ELF-1 (cell line): ENCODE results near the gene P4HB.
A peak's percentile ranks its signal among the peaks of the same experiment; 100 is the strongest.

Source experiments
- DNase-seq: peaks from one replicate; pipeline ENCODE4 v3.0.0-alpha.2; 2016; ENCODE audit warnings: low read depth, low spot score

P4HB gene

DNA sequence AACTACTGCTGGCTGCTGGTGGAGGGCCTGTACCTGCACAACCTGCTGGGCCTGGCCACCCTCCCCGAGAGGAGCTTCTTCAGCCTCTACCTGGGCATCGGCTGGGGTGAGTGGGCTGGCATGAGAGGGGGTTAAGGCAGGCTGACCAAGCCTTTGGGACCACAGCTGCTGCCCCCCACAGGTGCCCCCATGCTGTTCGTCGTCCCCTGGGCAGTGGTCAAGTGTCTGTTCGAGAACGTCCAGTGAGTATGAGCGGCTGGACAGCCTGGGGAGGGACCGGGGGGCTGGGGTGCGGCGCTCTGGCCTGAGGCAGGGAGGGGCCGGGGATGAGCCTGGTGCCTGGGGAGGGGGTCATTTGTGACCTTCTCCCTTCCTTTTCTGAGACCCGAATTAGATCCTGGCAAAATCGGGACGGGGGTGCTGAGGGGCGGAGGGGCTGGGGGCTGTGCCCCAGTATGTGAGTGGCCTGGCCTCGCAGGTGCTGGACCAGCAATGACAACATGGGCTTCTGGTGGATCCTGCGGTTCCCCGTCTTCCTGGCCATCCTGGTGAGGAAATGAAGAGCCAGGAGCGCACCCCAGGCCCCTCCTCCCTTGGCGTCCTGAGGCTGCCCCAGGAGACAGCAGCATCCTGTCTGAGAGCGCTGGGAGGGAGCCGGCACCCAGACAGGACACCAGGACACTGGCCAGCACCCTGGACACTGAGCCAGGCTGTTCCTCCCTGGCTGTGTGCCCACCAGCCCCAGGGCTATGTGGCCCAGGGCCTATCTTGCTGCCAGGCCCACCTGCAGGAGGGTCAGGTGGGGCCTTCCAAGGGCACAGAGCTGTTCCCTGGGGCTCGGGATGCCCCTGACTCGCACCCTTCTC lies 48.4 kb downstream of the P4HB start:
- no peak for DNase-seq

- DNase-seq = no peak
Measured at GRCh38 chr17:81810892-81811704, 49.2 kb downstream of the P4HB start.

DNA sequence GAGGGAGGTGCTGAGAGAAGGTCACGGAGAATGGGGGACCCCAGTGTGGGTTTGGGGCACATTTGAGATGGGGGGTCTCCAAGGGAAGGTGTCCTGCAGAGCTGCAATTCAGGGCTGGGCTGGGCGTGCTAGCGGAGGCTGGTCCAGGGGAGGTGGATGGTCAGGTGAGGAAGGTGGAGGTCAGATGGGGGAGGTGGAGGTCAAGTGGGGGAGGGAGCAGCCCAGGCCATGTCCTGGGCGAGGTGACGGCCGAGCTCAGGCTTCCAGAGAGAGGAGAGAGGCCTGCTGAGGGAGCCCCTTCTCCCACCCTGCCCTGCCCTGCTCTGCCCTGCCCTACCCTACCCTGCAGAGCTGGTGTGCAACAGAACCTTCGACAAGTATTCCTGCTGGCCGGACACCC lies 49.9 kb downstream of the P4HB start:
- no peak for DNase-seq

- DNase-seq = no peak
Measured at GRCh38 chr17:81809556-81809998, 50.8 kb downstream of the P4HB start.

DNA sequence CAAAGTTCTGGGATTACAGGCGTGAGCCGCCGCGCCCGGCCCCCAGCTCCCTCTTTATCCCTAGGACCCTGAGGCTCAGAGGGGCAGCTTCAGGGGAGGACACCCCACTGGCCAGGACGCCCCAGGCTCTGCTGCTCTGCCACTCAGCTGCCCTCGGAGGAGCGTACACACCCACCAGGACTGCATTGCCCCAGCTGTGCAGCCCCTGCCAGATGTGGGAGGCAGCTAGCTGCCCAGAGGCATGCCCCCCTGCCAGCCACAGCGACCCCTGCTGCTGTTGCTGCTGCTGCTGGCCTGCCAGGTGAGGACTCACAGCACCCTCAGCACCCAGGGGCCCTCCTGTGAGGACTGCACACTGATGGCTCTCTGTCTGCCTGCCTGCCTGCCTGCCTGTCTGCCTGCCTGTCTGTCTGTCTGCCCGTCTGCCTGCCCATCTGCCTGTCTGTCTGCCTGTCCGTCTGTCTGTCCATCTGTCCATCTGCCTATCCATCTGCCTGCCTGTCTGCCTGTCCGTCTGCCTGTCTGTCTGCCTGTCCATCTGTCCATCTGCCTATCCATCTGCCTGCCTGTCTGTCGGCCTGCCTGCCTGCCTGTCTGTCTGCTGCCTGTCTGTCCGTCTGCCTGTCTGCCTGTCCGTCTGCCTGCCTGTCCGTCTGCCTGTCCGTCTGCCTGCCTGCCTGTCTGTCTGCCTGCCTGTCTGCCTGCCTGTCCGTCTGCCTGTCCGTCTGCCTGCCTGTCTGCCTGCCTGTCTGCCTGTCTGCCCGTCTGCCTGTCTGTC lies 51.4 kb downstream of the P4HB start:
- no peak for DNase-seq

GRCh38 chr17:81807839-81808238 lies 52.5 kb downstream of the P4HB start:
- DNase-seq = no peak

DNA sequence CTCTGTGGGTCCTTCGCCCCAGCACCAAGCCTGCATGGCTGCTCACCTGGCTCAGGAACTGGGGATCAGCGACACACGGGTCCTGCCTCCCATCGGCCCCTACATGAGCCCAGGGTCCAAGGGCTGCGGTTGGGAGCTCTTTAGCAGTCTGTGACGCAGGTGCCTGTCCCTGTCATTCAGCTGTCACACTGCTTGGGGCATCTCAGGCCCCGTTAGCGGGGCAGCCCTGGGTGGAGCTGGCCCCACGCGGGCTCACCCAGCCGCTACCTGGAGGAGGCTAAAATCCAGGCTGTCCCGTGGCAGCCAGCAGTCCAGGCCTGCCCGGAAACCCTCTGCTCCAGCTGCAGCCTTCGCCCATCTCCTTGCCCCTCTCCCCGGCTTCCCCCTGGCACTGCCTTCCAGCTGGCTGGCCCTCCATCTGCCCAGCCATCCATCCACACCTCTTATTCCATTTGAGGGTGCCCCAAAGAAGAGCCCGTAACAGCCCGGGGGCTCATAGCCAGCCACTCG lies 53.1 kb downstream of the P4HB start:
- DNase-seq = no peak

DNA sequence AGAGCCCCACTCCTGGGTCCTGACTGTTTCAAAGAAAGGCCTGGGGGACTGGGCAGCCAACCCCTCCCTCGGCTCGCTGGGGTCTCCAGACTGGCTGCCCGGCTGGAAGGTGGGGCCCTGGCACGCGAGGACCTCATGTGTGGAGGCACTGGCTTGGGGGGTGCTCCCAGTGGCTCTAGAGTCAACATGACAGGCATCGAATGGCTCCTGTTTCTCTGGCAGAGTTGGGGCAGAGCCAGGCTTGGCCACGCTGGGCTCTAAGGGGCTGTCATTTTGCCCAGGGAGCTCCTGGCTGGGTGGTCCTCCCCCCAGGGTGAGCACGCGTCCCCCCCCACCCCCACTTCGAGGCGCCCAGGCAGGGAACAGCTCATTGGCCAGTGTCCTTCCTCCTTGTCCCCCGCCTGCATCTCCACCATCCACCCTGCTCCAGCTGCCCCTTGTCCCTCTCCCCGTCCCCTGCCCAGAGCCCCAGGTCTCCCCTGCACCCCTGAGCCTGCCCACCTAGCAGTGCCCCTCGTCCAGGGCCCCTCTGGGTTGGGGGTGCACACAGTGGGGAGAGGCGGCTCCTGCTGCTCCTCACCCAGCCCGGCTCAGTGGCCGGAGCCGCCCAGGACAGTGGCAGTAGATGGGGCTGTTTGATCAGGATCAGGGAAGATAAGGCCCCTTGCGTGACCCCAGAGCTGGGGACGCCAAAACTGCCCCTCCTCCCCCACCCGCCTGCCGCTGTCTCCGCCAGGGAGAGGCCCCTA lies 53.7 kb downstream of the P4HB start:
- DNase-seq = no peak

DNA sequence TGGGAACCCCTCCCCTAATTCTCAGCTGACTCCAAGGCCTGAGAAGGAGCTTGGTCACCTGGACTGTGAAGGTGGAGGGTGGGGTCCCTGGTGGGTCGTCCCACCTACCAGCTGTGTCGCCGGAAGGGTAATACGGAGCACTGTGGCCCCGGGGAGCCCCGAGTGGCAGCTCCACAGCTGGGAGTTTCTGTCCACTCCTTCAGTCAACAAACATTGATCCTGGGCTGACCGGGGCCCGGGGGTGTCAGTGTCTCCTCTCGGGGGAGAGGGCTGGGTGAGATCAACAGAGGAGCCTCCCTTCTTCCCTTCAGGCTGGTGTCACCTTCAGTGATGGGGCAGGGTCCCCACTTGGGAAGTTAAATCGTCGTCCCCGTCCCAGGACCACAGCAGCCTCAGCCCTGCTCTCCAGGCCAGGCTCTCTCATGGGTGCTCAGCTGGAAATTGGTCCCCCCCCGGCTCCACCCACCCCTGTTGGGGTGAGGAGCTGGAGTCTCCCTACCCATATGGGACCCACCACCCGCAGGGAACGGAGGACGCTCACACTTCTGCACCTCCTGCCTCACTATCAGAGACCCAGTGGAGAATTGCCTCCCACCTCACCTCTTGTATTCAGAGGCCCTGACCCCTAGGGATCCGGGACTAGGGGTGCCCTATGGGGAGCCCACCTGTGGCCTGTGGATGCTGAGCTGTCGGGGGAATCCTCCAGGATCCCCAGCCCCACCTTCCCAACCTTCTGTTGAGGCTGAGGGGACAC lies 54.5 kb downstream of the P4HB start:
- DNase-seq = no peak

DNA sequence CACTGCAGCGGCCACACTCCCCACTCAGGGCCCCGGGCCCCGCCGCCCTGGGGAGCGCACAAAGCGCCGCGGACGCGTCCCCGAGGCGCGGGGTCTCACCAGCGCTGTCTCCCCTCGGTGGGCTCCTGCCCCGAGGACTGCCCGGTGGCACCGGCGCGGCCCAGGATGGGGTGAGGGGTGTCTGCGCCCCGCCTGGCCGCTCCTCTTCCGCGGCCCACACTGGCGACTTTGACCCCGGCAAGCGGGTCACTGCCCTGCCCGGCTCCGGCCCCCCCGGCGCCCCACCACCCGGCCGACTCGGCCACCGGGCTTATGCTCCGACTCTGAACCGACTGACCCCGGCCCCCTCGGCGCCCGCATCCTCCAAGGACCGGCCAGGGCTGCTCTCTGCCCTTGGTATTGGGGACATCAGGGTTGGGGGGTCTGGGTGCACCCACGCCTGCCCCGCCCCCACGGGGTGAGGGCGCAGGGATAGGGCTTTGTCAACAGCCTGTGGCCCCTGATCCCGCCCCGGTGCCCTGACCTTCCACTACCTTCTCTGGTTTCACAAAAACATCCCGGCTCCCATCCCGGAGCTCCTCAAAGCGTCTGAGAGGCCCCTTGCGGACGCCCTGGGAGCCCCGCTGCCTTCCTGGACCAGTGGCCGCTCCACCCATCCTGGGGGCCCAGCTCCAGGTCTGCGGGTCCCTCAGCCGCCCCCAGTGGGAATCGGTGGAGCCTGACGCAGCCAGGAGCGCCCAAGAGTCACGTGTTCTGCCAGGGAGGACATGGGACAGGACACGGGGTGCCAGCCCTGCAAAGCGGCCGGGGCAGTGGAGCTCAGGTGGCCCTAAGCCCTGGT lies 55.6 kb downstream of the P4HB start:
- DNase-seq = no peak

DNA sequence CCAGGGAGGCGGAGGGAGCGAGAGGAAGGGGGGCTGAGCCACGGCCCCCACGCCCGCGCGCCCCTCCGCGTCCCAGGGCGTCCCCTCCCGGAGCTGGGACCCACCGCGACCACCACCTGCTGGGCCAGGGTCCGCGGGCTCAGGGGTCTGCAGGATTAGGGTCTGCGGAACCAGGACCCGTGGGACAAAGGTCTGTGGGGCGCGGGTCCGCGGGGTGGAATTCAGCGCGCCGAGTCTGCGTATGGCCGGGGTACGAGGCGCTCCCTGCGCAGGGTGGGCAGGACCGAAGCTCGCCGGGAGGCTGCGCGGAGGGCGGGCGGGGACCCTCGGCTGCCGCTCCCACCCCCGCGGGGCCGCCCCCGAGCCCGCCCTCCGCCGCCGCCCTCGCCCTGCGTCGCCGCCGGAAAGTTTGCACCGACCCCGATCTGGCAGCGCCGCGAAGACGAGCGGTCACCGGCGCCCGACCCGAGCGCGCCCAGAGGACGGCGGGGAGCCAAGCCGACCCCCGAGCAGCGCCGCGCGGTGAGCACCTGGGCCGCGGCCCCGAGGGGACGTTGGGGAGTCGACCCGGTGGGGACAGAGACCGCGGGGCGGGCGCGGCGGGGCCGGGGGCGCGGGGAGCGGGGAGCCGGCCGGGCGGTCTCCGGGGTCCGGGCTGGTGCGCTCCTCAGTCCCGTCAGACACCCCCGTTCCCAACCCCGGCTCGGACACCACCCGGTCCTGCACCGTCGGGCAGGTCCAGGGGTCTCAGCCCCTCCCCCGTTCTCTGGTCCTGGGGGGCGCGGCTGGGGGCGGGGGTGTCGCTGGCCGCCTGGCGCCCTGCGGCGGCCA lies 56.4 kb downstream of the P4HB start, which contains the start of gene GCGR:
GCGR (plus strand) TSS at position 423 of the 831 bp plus-strand sequence. CDS start 4,869 bp downstream, outside the sequence.
- no peak for DNase-seq

- no peak for DNase-seq
Measured at GRCh38 chr17:81802856-81803643, 57.3 kb downstream of the P4HB start.

GRCh38 chr17:81802048-81802758 lies 58.1 kb downstream of the P4HB start:
- no peak for DNase-seq

DNA sequence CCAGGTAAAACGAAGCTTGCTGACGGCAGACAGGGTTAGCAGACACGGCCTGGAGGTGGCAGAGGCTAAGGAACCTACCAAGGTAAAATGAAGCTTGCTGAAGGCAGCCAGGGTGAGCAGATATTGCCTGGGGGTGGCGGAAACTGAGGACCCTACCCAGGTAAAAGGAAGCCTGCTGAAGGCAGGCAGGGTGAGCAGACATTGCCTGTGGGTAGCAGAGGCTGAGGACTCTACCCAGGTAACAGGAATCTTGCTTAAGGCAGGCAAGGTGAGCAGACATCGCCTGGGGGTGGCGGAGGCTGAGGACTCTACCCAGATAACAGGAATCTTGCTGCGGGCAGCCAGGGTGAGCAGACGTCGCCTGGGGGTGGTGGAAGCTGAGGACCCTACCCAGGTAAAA lies 59.0 kb downstream of the P4HB start:
- no peak for DNase-seq

GRCh38 chr17:81794509-81794908 lies 65.8 kb downstream of the P4HB start:
- peak; percentile 57 for DNase-seq

GRCh38 chr17:81794074-81794476 lies 66.3 kb downstream of the P4HB start:
- DNase-seq = no peak
